Measurements from ENCODE around the gene TMEM220.

DNA sequence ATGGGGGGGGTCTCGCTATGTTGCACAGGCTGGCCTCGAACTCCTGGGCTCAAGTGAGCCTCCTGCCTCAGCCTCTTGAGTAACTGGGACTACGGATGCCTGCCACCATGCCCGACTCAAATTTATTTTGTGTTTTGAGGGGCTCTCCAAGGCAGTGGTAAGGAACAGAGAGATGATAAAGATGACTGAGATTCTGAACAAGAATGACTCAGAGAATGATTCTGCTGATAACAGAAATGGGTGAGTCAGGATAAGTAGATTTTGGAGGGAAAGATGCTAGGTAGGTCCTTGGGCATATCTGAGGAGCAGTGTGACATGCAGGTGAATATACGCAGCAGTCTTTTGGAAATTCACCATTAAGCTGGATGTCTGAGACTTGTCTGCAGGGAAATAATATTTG is 2.6 kb downstream of the TMEM220 start:
- no peak for TF ChIP-seq CTCF (IDR thresholded peaks at IDR 0.05; ENCODE audit: low read depth, low read length)
- no peak for TF ChIP-seq EZH2phosphoT487 (IDR thresholded peaks at IDR 0.05; ENCODE audit: low read depth)
